ENCODE measurements around the gene MPND. TPM values are rescaled to one million over a fixed set of nuclear protein-coding genes. Genes with fewer than 3 reads are reported as not detected.

The MPND gene
- total RNA-seq, 1 experiment from 2014 or later = 24.3 TPM

GRCh38 chr19:4373013-4373367, 29.6 kb downstream of the MPND start:
- RAD21 ChIA-PET (ENCODE audit: low non-redundant PET in 1 of 2, low total read pairs in 2 of 2, uncharacterized antibody in 2 of 2, unreplicated experiment in 2 of 2) = no interaction called here
- 0 out of 2 replicates have a peak overlapping the region, but pooled peaks have one; percentile 77 for H3K9ac ChIP-seq (ENCODE audit: low read length)
- TF ChIP-seq TCF7L2 (IDR thresholded peaks at IDR 0.05; ENCODE audit: borderline replicate concordance, extremely low read depth, insufficient read depth, insufficient read length) (no peak), EZH2phosphoT487 (IDR thresholded peaks at IDR 0.05; ENCODE audit: borderline replicate concordance) (no peak), SP1 (IDR thresholded peaks at IDR 0.05; ENCODE audit: low read depth) (no peak), POLR2A (IDR thresholded peaks at IDR 0.05; ENCODE audit: borderline replicate concordance, extremely low read depth, insufficient read depth, insufficient read length) (no peak), ZFX (IDR thresholded peaks at IDR 0.05) (no peak), FOSL1 (IDR thresholded peaks at IDR 0.05; ENCODE audit: low read depth) (no peak), CBX3 (IDR thresholded peaks at IDR 0.05; ENCODE audit: low read depth) (no peak), REST (IDR thresholded peaks at IDR 0.05; ENCODE audit: low read depth) (no peak)
- BruUV-seq (replicated peaks) = no TSS peak
- CTCF ChIA-PET = no interaction called here
- DNase-seq (ENCODE audit: low read depth, low spot score) = no peak
- no peaks in the 10 kb centered on the region for H3K9me2 ChIP-seq (ENCODE audit: insufficient read depth)
- H3K4me1 ChIP-seq (ENCODE audit: control insufficient read depth in 1 of 2, insufficient read depth in 2 of 2, low read length in 2 of 2) = peaks cover 47 to 73% of the 10 kb centered on the region in 2 experiments
- intact Hi-C loops (cut with micrococcal nuclease) = no loop called here
- H2AFZ ChIP-seq (ENCODE audit: low read depth, low read length, poor library complexity, severe bottlenecking) = no peak overlapping the region
- POLR2A ChIA-PET = no interaction called here
- no peak overlapping the region for H3K4me3 ChIP-seq (replicated peaks in 1 of 2; ENCODE audit: low read depth in 1 of 2, low read length in 2 of 2)
- peaks cover 3% of the 10 kb centered on the region; the same call in 1 of the 2 replicates for H4K20me1 ChIP-seq (ENCODE audit: insufficient read depth)
- ATAC-seq = no peak
- H3K27me3 ChIP-seq (ENCODE audit: insufficient read depth, low read length) = no peaks in the 10 kb centered on the region
- peaks cover 92% of the 10 kb centered on the region for H3K79me2 ChIP-seq (ENCODE audit: insufficient read depth, low read length)
- H3K36me3 ChIP-seq (ENCODE audit: control insufficient read depth in 1 of 2, insufficient read depth in 2 of 2, low read length in 2 of 2) = no peaks in the 10 kb centered on the region
- no peaks in the 10 kb centered on the region for H3K9me3 ChIP-seq (ENCODE audit: control insufficient read depth in 1 of 2, insufficient read depth in 1 of 2, low read depth in 1 of 2, low read length in 2 of 2)
- H3K27ac ChIP-seq (ENCODE audit: low read depth, low read length) = no peak overlapping the region; the same call in 1 of the 2 replicates
- H3K4me2 ChIP-seq (ENCODE audit: low read length) = no peak overlapping the region
